ENCODE data around the gene FARP1. TPM values are rescaled to one million over a fixed set of nuclear protein-coding genes. Genes with fewer than 3 reads are reported as not detected.

Gene FARP1
- total and polyA plus RNA-seq, 2 of the 13 experiments (the other 11 are each of a cell fraction or from before 2014, with no cell fraction given) = 70.6 to 126 TPM

- POLR2A ChIA-PET = no interaction called here
- 99% methylated on average over 9 of the region's 9 CpGs for WGBS (ENCODE audit: low lambda C conversion rate)
Measured at GRCh38 chr13:98406427-98406826, 263.5 kb downstream of the FARP1 start.

More at GRCh38 chr13:98406427-98406826, 263.5 kb downstream of the FARP1 start:
- Histone ChIP-seq H3K27me3 (ENCODE audit: control insufficient read depth in 1 of 2, insufficient read depth in 2 of 2, low read length in 2 of 2) (no peaks in the 10 kb centered on the region), H4K20me1 (ENCODE audit: insufficient read depth, low read length) (no peaks in the 10 kb centered on the region), H3K4me3 (replicated peaks in 1 of 3; ENCODE audit: insufficient read depth in 1 of 3, low read depth in 2 of 3, low read length in 3 of 3) (no peak overlapping the region), H3K79me2 (ENCODE audit: insufficient read depth, low read length) (no peaks in the 10 kb centered on the region), H3K9ac (ENCODE audit: insufficient read depth, low read depth, low read length) (no peak overlapping the region), H3K4me1 (ENCODE audit: insufficient read depth, low read length) (peaks cover 38% of the 10 kb centered on the region), H3K4me2 (ENCODE audit: low read depth, low read length) (no peak overlapping the region), H3K9me3 (ENCODE audit: low read length) (no peaks in the 10 kb centered on the region), H3K36me3 (replicated peaks in 1 of 2; ENCODE audit: control insufficient read depth in 1 of 2, insufficient read depth in 2 of 2, low read length in 2 of 2) (peaks cover 24 to 63% of the 10 kb centered on the region in 2 experiments), H2AFZ (ENCODE audit: low read length) (no peak overlapping the region), H3K27ac (ENCODE audit: extremely low read length, insufficient read depth, low read length) (peak overlapping the region; percentile 38)
- DNase-seq (ENCODE audit: low spot score) = no peak
- FAIRE-seq = no peak
- no peak for ATAC-seq
- intact Hi-C loops (cut with micrococcal nuclease; ENCODE audit: unreplicated experiment) (loop anchor here (10.0 kb wide), 1 partner anchor 262 kb away; the partner anchor contains the start of gene FARP1), in situ Hi-C loops (cut with HindIII; ENCODE audit: extremely low pct_ligation_motif_present, low pct_unique_long_range_greater_than_20kb) (no loop called here)
- BruUV-seq (replicated peaks) = no TSS peak
- TF ChIP-seq ZNF704 (CRISPR knock-in tag; IDR thresholded peaks at IDR 0.05; ENCODE audit: borderline replicate concordance) (no peak), ARID2 (CRISPR knock-in tag; IDR thresholded peaks at IDR 0.05; ENCODE audit: borderline replicate concordance) (no peak), JUNB (CRISPR knock-in tag; IDR thresholded peaks at IDR 0.05; ENCODE audit: borderline replicate concordance) (no peak), TAF15 (IDR thresholded peaks at IDR 0.05; ENCODE audit: low read depth, low read length, poor library complexity, severe bottlenecking) (no peak), NBN (conservative IDR thresholded peaks at IDR 0.05) (no peak), ZNF432 (CRISPR knock-in tag; IDR thresholded peaks at IDR 0.05; ENCODE audit: borderline replicate concordance) (no peak), NFKBIZ (CRISPR knock-in tag; IDR thresholded peaks at IDR 0.05) (no peak), SRSF9 (IDR thresholded peaks at IDR 0.05; ENCODE audit: borderline replicate concordance, insufficient read depth, low read depth, low read length, poor library complexity, severe bottlenecking) (no peak), GATAD1 (CRISPR knock-in tag; IDR thresholded peaks at IDR 0.05) (no peak), ZBTB33 (CRISPR knock-in tag; IDR thresholded peaks at IDR 0.05) (no peak), ZNF556 (CRISPR knock-in tag; IDR thresholded peaks at IDR 0.05; ENCODE audit: borderline replicate concordance) (no peak), U2AF1 (optimal IDR thresholded peaks at IDR 0.05; ENCODE audit: low read depth, low read length) (no peak), ZNF746 (CRISPR knock-in tag; IDR thresholded peaks at IDR 0.05) (no peak), ZNF792 (CRISPR knock-in tag; IDR thresholded peaks at IDR 0.05) (no peak), ZBTB37 (CRISPR knock-in tag; IDR thresholded peaks at IDR 0.05) (no peak), ATF3 (CRISPR knock-in tag; IDR thresholded peaks at IDR 0.05) (no peak), ATAD3A (CRISPR knock-in tag; IDR thresholded peaks at IDR 0.05) (no peak)
- CTCF ChIA-PET (ENCODE audit: low intra/inter-chr PET ratio, low total read pairs) = no interaction called here

Measured in HepG2 (cell line).